NCI-H446 treated with DMSO at 0.1 percent for 48 hours (cell line): ENCODE results near the gene TMEM229B.

Experiments
- DNase-seq: peaks from one replicate; lab custom pipeline; 2025; lab: John Stamatoyannopoulos, UW

The TMEM229B gene

DNA sequence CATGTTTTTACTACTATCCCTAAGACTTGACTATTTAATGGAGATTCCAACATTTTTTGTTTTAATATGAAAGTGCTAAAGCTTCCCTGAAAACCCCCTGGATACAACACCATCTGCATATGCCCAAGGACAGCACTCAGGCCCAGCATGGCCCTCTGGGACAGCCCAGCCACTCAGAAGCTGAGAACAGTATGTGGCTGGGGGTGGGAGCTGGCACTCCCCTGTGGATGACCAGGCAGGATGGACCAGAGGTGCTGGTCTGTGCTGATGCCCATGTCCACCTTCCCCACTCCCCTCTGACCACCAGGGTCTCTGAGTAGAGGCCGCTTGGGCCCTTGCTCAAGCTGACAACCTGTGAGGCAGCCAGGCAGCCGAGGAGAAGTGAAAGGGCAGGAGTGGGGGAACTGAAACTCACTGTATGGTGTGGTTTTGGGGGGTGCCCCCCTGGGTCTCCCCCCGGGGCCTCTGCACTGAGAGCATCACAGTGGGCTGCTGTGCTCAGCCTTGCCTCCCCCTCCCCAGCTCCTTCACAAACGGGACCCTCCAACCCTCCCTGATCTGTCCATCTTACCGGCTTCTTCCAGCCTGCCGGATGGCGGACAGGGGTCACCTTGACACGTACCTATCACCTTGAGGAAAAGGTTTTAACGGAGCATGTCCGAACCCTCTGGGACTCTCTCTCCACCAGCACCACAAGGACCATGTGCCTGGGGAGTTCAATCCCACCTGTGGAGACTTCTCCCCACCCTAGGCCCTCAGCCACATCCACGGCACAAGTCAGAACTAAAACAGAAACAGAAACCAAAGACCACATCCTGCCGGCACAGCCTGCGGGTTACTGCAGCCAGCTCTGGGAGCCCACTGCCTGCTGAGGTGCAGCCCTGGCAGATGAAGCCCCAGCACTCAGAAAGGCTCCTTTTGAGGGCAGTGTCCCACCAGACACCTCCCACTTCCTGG, at the start of gene TMEM229B:
TSS of gene TMEM229B (minus strand) at position 785 of the 957 bp plus-strand sequence. CDS start 14,798 bp downstream, outside the sequence.
- DNase-seq = no peak

- DNase-seq = no peak
Observed at GRCh38 chr14:67537736-67538135, 49.2 kb upstream of the TMEM229B start.

GRCh38 chr14:67536087-67536486, 47.6 kb upstream of the TMEM229B start:
- DNase-seq = no peak

DNA sequence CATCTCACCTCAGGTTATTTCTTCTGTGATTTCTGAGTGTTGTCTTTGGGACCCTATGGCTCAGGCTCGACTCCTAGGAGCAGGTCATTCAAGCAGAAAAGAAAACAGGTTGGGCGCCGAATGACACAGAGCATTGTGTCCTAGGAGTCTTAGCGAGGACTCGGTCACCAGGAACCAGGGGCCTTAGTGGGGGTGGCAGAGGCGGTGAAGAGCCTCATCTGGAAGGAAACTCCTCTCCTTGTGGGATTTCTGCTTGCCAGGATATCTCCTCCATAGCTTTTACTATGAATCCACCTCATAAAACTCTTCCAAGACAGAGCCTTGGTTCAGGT, 45.2 kb upstream of the TMEM229B start:
- DNase-seq = no peak

DNA sequence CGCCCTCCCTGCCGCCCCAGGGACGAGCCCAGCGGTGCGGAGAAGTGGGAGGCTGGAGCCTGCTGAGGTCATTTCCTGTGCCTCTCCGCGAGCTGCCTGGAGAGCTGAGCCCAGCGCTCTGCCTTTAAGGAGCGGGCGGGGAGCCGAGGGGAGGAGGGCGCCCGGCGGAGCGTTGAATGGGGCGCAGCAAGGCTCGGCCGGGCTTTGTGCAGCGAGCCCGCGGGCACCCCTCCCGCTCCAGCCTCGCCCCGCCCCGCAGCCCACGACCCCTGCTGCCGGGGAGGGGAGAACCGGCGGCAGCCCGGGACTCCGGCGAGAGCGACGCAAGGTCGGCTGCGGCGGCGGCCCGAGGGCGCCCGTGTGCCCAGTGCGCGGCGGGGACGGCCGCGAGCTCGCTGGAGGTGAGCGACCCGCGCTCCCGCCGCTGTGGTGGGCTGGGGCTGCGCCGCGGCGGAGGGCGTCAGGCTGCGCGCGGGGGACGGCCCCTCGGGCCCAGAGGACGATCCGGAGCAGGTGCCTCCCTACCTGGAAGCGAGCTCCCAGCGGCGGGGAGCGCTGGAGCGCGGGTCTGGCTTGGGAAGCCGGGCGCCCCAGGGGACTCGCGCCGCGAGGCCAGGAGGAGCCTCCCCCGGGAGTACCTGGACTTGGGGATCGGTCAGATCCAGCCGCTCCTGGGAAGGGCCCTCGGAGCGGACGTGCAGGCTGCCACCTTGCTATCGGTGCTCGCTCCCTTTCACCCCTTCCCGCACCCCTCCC, 44.7 kb upstream of the TMEM229B start, which contains the start of gene PLEKHH1:
TSS of gene PLEKHH1 (plus strand) at position 293 of the 756 bp plus-strand sequence. CDS start 8,578 bp downstream, outside the sequence.
- peak; percentile 39 for DNase-seq

DNA sequence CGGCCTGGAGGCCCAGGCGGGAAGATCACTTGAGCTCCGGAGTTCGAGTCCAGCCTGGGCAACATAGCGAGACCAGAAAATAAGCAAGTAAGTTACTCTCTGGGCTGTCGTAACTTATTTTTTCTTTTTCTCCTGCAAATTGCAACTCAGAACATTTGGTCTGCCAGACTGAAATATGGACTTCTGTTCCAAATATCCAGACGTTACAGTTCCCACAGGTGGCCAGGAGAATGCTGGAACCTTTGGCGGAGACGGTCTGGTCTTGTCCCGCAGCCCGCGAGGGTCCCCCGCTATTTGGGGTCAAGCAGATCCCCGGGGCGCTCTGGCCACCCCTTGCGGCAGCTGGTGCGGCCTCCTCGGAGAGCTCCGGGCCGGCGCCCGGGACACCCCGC, 44.1 kb upstream of the TMEM229B start:
- no peak for DNase-seq

- no peak for DNase-seq
Observed at GRCh38 chr14:67529947-67530935, 41.7 kb upstream of the TMEM229B start.

- DNase-seq = no peak
Observed at GRCh38 chr14:67528276-67528675, 39.8 kb upstream of the TMEM229B start.

DNA sequence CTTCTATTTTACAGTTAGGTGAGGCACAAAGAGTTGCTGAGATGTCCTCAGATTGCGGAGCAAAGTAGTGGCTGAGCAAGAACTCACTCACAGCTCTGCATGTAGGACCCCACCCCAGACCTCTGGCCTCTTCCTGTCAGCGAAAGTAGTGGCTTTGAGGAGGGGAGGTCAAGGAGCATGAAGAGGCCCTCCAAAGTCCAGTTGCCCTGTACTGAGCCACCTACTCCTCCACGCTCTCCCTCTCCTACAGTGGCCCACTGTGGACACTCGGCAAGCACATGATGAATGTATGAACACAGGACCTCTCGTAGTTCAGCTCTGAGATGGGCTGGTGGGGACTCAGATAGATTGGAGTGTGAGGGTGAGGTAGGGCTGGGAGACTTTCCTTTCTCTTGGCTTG, 39.2 kb upstream of the TMEM229B start:
- DNase-seq = no peak

DNA sequence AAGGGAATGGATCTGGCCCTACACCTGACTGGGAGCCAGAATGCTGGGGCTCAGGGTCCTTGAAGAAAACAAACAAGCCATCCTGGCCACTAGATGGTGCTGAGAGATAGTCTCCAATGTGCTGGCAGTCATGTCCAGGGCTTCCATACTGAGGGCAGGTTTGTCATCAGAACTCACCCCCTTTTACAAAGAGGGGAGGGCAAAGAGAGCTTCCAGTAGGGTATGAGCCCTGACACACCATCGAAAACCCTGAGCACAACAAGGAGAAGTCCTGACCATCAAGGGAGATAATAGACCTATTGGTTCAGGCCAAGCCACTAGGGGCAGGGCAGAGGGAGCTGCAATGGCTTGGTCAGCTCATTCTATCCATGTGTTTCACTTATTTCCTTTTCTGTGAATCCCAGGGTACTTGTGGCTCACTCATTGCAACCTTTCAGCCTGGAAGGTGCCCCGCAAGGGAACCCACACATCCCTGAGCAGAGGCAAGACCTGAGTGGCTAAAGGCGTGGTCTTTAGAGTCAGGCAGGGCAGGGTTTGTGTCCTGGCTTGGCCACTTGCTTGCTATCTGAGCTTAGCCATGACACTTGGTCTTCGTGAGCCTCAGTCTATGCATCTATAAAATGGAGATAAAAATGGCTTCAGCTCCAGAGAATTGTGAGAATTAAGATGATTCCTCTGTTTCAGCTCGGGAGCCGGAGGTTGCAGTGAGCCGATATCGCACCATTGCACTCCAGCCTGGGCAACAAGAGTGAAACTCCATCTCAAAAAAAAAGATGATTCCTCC, 38.3 kb upstream of the TMEM229B start:
- DNase-seq = peak; percentile 11

DNA sequence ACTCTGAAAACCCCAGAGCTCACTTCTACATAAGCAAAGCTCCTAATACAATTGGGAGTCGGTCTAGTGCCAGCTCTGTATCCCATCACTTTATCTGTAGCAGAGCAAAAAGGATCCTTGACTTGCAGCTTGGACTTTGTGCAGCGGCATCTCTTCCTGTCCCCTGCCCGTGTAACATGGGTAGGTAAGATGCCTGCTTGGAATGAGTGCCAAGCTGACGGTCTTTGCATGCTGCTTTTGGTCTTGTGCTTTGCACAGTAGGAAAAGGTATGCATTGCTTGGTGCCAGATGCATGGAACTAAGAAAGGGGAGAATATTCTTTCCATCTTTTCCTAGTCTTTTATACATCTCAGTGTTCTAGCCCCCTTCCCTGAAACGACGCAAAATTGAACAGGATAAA, 37.7 kb upstream of the TMEM229B start:
- DNase-seq = no peak

DNA sequence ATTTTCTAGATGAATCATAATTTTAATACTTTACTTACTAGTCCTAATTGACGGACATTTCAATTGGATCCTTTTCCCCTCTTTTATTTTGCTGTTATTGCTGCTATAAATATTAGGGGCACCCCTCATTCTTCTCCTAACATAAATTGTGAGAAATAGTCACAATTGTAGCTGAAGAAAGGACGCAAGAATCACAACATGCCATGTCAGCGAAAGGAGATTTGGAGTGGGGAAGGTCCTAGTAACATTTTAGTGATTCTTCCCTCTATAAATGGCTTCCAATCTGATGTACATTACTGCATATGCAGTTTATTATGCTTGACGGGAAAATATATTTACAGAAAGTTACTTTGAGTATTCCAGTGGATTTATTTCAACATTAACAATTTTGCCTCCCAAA, 36.9 kb upstream of the TMEM229B start:
- DNase-seq = no peak

DNA sequence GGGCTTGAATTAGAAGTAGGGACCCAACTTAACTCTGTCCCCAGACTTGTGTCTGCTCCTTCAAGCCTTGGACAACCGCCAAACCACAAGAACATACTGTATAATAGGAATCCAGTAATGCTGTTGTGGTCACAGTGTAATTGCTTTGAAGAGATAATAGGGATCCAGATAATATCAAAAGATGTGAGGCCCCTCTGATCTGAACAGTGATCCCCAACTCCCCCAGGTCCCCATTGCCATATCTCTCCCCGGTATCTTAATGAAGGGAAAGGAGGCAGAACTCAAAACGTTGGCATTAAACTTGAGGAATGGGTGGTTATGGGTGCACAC, 36.1 kb upstream of the TMEM229B start:
- no peak for DNase-seq

- DNase-seq = no peak
Observed at GRCh38 chr14:67523764-67524633, 35.5 kb upstream of the TMEM229B start.

DNA sequence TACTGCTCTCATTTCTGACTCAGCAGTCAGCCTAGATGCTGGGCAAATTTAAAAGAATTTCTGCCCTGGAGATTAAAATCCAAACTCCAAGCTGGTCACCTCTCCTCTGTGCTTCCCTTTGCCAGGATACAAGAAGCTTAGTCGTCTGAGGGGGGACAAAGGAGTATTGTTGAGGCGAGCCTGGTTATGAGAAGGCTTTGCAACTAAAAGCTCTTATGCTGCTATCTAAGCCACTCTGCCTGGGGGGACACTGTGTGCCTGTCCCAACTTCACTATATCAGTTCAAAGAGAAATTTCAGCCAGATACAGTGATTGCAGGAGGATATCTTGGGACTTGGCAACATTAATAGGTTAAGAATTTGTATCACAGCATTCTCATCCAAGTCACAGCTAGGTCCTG, 33.7 kb upstream of the TMEM229B start:
- no peak for DNase-seq

DNA sequence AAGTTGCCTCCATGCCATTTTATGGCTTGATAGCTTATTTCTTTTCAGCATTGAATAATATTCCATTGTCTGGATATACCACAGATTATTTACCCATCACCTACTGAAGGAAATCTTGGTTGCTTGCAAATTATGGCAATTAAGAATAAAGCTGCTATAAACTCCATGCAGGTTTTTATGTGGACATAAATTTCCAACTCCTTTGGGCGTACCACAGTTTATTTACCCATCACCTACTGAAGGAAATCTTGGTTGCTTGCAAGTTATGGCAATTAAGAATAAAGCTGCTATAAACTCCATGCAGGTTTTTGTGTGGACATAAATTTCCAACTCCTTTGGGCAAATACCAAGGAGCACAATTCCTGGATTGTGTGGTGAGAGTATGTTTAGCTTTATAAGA, 32.0 kb upstream of the TMEM229B start:
- DNase-seq = no peak

DNA sequence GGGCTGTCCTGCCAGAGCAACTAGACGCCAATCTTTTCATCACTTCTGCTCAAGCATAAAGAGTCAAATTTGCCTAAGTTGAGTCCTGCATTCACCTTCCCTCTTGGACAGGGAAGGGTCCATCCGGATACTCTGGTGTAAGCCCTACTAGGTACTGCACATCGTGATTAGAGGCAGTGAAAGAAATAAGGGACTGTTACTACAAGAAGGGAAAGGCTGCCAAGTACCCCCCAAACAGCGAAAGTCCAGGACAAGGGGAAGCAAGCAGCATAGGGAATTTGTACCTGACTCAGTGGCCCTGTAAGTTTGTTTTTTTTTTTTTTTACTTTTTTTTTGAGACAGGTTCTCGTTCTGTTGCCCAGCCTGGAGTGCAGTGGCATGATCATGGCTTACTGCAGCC, 30.9 kb upstream of the TMEM229B start:
- no peak for DNase-seq

DNA sequence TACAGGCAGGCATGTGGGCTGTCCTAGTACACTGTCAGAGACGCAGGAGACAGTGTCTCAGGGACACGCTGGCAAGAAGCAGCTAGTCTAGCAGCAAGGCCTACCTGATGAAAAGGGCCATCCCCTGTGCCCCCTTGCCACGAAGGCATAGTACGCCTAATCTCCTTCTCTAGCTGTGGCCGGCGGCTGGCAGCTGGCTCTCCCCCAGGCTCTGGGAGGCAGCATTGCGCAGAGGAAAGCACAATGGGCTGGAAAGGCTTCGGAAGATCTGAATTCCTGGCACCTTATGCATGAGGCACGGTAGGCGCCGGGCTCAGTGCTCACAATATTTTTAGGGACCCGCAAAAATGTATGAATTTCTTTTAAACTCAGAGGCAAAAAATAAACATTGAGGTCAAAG, 28.6 kb upstream of the TMEM229B start:
- DNase-seq = no peak

DNA sequence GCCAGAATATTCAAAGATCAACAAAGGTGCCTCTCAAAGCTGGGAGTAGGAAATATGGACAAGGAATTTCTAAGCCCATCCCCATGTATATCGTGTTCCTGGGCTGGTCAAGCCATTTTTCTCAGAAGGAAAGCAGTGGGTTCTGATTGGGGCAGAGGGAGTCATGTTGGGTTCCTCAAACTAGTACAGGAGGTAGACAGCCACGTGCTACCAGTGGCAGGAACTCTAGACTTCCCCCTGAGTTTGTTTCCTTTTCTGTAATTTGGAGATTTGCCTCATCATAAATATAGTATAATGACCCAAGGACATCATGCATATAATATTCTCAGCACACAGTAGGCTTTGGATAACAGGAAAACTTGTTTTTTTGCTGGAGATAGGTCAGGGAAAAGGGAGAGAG, 28.2 kb upstream of the TMEM229B start:
- no peak for DNase-seq

DNA sequence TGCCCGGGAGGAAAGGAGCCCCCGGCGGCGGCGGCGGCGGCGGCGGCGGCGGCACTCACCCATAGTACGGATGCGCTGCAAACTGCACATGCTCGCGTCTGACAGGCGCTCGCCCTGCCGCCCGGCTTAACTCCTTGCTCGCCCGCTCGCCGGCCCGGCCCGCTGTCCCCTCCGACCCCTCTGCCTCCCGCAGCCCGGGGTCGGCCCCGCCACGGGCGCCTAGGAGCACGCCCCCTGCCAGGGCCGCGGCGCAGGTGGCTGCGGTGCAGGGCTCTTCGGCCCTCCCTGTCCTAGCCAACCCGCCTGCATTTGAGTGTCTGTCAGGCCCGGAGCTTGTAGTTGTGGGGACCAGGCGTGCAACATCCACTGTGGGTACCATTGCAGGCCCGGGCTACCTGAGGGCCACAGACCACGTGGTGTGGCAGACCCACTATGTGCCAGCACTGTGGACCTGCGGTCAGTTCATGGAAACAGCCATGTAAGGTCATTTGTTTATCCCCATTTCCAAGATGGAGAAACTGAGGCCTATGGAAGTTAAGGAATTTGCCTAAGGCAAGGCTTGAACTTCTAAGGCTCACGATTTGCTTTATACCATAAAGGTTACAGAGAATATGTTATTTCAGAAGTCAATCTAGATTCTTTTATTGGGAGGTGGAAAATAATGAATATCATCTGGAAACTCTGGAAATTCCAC, 27.0 kb upstream of the TMEM229B start:
- no peak for DNase-seq
